ENCODE data around the gene CNTN2.
A peak's percentile ranks its signal among the peaks of the same experiment; 100 is the strongest.

CNTN2 gene

GRCh38 chr1:205057808-205058575 is 15.0 kb downstream of the CNTN2 start:
- DNase-seq: no peak

GRCh38 chr1:205058853-205059252 is 15.8 kb downstream of the CNTN2 start:
- DNase-seq: no peak

- DNase-seq: no peak
Measured at GRCh38 chr1:205059660-205060059, 16.6 kb downstream of the CNTN2 start.

GRCh38 chr1:205060746-205061145 is 17.7 kb downstream of the CNTN2 start:
- no peak for DNase-seq

- no peak for DNase-seq
Measured at GRCh38 chr1:205061227-205061626, 18.2 kb downstream of the CNTN2 start.

- DNase-seq: peak; percentile 62
Measured at GRCh38 chr1:205061665-205062069, 18.7 kb downstream of the CNTN2 start.

GRCh38 chr1:205062319-205062718 is 19.3 kb downstream of the CNTN2 start:
- no peak for DNase-seq

- DNase-seq: no peak
Measured at GRCh38 chr1:205062895-205063294, 19.9 kb downstream of the CNTN2 start.

GRCh38 chr1:205064301-205064700 is 21.3 kb downstream of the CNTN2 start:
- no peak for DNase-seq

GRCh38 chr1:205064741-205065316 is 21.8 kb downstream of the CNTN2 start:
- no peak for DNase-seq

GRCh38 chr1:205065666-205066065 is 22.7 kb downstream of the CNTN2 start:
- DNase-seq: no peak

GRCh38 chr1:205066141-205066818 is 23.3 kb downstream of the CNTN2 start:
- DNase-seq: no peak

- no peak for DNase-seq
Measured at GRCh38 chr1:205067031-205067430, 24.0 kb downstream of the CNTN2 start.

GRCh38 chr1:205068001-205068400 is 25.0 kb downstream of the CNTN2 start:
- DNase-seq: no peak

- DNase-seq: no peak
Measured at GRCh38 chr1:205068457-205069040, 25.5 kb downstream of the CNTN2 start.

GRCh38 chr1:205069371-205070125 is 26.5 kb downstream of the CNTN2 start:
- DNase-seq: no peak

- DNase-seq: no peak
Measured at GRCh38 chr1:205071028-205071409, 28.0 kb downstream of the CNTN2 start.

GRCh38 chr1:205071801-205072200 is 28.8 kb downstream of the CNTN2 start:
- no peak for DNase-seq

- no peak for DNase-seq
Measured at GRCh38 chr1:205072286-205072685, 29.3 kb downstream of the CNTN2 start.

- no peak for DNase-seq
Measured at GRCh38 chr1:205072881-205073280, 29.9 kb downstream of the CNTN2 start.

- DNase-seq: no peak
Measured at GRCh38 chr1:205073511-205073910, 30.5 kb downstream of the CNTN2 start.

GRCh38 chr1:205074084-205074483 is 31.1 kb downstream of the CNTN2 start:
- DNase-seq: no peak

GRCh38 chr1:205074513-205074912 is 31.5 kb downstream of the CNTN2 start:
- DNase-seq: no peak
